K562 (cell line): ENCODE measurements around the gene ST6GALNAC1. TPM values are rescaled to one million over a fixed set of nuclear protein-coding genes. Genes with fewer than 3 reads are reported as not detected.

Source experiments
- ATAC-seq: fragments of 200-7000 bp; cut with Tn5 transposase; 3 replicates; pipeline ENCODE4 v1.9.1; 2020; ENCODE audit warnings: moderate library complexity
- BruUV-seq: library from RNA; stranded (reverse); fragments of 400-500 nt; replicated peaks from 2 replicates; lab custom pipeline; 2021; lab: Mats Ljungman, UMichigan
- CTCF ChIA-PET: fragments of 300-600 bp; formaldehyde crosslinking; extraction: SDS; loops from one replicate; lab custom pipeline; 2021; ENCODE audit warnings: low intra/inter-chr PET ratio; lab: Yijun Ruan, JAX
- POLR2A ChIA-PET: fragments of 300-600, 350-650 bp; sonication (Branson Sonifier 250); formaldehyde crosslinking; extraction: SDS; loops from one replicate; lab custom pipeline; 2021; ENCODE audit warnings: antibody characterized with exemption, inconsistent platforms; lab: Yijun Ruan, JAX
- DNase-seq, 4 experiments: peaks; one replicate each; pipeline versions ENCODE4 v3.0.0 to v3.0.0-alpha.2; 2011 to 2018; ENCODE audit warnings: low spot score in 3 of 4, mixed read lengths in 3 of 4; ENCODE audit errors: extremely low read depth in 1 of 4
- FAIRE-seq: peaks from 2 replicates; lab custom pipeline; 2011; peaks lifted over from hg19 to GRCh38; lab: Jason Lieb, UNC
- H2AFZ ChIP-seq: 2 replicates; pipeline ENCODE4 v1.6.0; 2011; ENCODE audit warnings: low read depth, low read length, control low read depth, inconsistent platforms
- H3K27ac ChIP-seq: fragments of 200-600 bp; 3 replicates; pipeline ENCODE4 v1.8.0; 2011; ENCODE audit warnings: low read depth, mild to moderate bottlenecking, control low read depth, inconsistent platforms, low read length, moderate library complexity, mixed read lengths; ENCODE audit errors: extremely low read depth
- H3K27me3 ChIP-seq, 2 experiments: fragments of 300-600 bp in 1 of 2; 2 replicates in 1 of 2; 3 replicates in 1 of 2; pipeline versions ENCODE4 v1.6.0 to v1.8.0; 2011; ENCODE audit warnings: inconsistent platforms in 2 of 2, low read length in 2 of 2, mild to moderate bottlenecking in 1 of 2, mixed read lengths in 1 of 2, moderate library complexity in 1 of 2; ENCODE audit not compliant: control insufficient read depth in 2 of 2, insufficient read depth in 2 of 2
- H3K36me3 ChIP-seq: fragments of 300-600 bp; 3 replicates; pipeline ENCODE4 v1.8.0; 2011; ENCODE audit warnings: mild to moderate bottlenecking, low read length, inconsistent platforms; ENCODE audit not compliant: control insufficient read depth, insufficient read depth
- H3K4me1 ChIP-seq, 2 experiments: fragments of 200-600 bp in 1 of 2; replicated peaks in 1 of 2; 2 replicates in 1 of 2; 3 replicates in 1 of 2; pipeline versions ENCODE4 v1.5.1 to v1.8.0; 2011; ENCODE audit warnings: inconsistent platforms in 2 of 2, low read length in 2 of 2, mild to moderate bottlenecking in 1 of 2, mixed read lengths in 1 of 2, moderate library complexity in 1 of 2; ENCODE audit not compliant: control insufficient read depth in 2 of 2, insufficient read depth in 2 of 2
- H3K4me2 ChIP-seq: 2 replicates; pipeline ENCODE4 v1.6.1; 2011; ENCODE audit warnings: low read length, control low read depth, inconsistent platforms, mixed read lengths; ENCODE audit not compliant: insufficient read depth
- H3K4me3 ChIP-seq: fragments of 200-600 bp; sonication (generic), shearing (Covaris generic); 2 replicates; pipeline ENCODE4 v1.5.1; 2016; ENCODE audit warnings: control low read depth, inconsistent platforms
- H3K79me2 ChIP-seq: fragments of 200-600 bp; 3 replicates; pipeline ENCODE4 v1.8.0; 2011; ENCODE audit warnings: low read length, inconsistent platforms; ENCODE audit not compliant: control insufficient read depth, insufficient read depth
- H3K9ac ChIP-seq, 2 experiments: 2 replicates each; pipeline versions ENCODE4 v1.6.0 to v1.6.1; 2011; ENCODE audit warnings: low read depth in 2 of 2, low read length in 2 of 2, control low read depth in 1 of 2, inconsistent platforms in 1 of 2, mild to moderate bottlenecking in 1 of 2, mixed read lengths in 1 of 2; ENCODE audit not compliant: insufficient read depth in 1 of 2
- H3K9me1 ChIP-seq: one replicate; pipeline ENCODE4 v1.6.0; 2011; ENCODE audit warnings: inconsistent platforms, mild to moderate bottlenecking, low read length, moderate library complexity; ENCODE audit not compliant: control insufficient read depth, insufficient read depth
- H3K9me3 ChIP-seq: replicated peaks from 2 replicates; pipeline ENCODE4 v1.5.1; 2011; ENCODE audit warnings: low read depth, low read length, inconsistent platforms; ENCODE audit not compliant: control insufficient read depth, insufficient read depth
- H4K20me1 ChIP-seq: replicated peaks from 2 replicates; pipeline ENCODE4 v1.6.1; 2011; ENCODE audit warnings: low read length, inconsistent platforms, mixed read lengths; ENCODE audit not compliant: control insufficient read depth, insufficient read depth
- ATF3 ChIP-seq, 2 experiments: fragments of 450-650 bp in 1 of 2; sonication (generic) in 1 of 2; formaldehyde crosslinking in 1 of 2; IDR thresholded peaks in 1 of 2; conservative IDR thresholded peaks in 1 of 2; 2 replicates each; pipeline versions ENCODE4 v1.6.1 to v1.8.1; 2016 to 2023; ENCODE audit warnings: mild to moderate bottlenecking in 2 of 2, moderate library complexity in 2 of 2, inconsistent platforms in 1 of 2, missing genetic modification reagents in 1 of 2
- CTBP1 ChIP-seq: fragments of 450-650 bp; IDR thresholded peaks from 2 replicates; pipeline ENCODE4 v1.6.1; 2016; ENCODE audit warnings: borderline replicate concordance
- ETS1 ChIP-seq: conservative IDR thresholded peaks from 2 replicates; pipeline ENCODE4 v1.6.1; 2011; ENCODE audit warnings: low read depth, mild to moderate bottlenecking, low read length; ENCODE audit not compliant: control insufficient read depth
- HDAC2 ChIP-seq: fragments of 450-650 bp; IDR thresholded peaks from 2 replicates; pipeline ENCODE4 v1.6.1; 2016; ENCODE audit warnings: mild to moderate bottlenecking
- HNRNPH1 ChIP-seq: fragments of 200-400 bp; formaldehyde crosslinking; optimal IDR thresholded peaks from 2 replicates; pipeline ENCODE3; 2017; ENCODE audit warnings: low read depth, mild to moderate bottlenecking, low read length, moderate library complexity
- REST ChIP-seq, 2 experiments: fragments of 450-650 bp; formaldehyde crosslinking in 1 of 2; IDR thresholded peaks; 2 replicates each; pipeline versions ENCODE4 v1.4.0 to v1.6.1; 2014 to 2020; ENCODE audit warnings: mild to moderate bottlenecking in 2 of 2, borderline replicate concordance in 1 of 2, low read depth in 1 of 2
- SNRNP70 ChIP-seq: fragments of 200-400 bp; formaldehyde crosslinking; optimal IDR thresholded peaks from 2 replicates; pipeline ENCODE3; 2017; ENCODE audit warnings: low read depth, low read length
- TEAD2 ChIP-seq: fragments of 450-650 bp; IDR thresholded peaks from 2 replicates; pipeline ENCODE4 v1.6.1; 2016; ENCODE audit warnings: missing genetic modification characterization, control low read depth, missing compliant biosample characterization
- WGBS: fragments of 100-300 bp; shearing (Covaris generic); methylation state at CpG from one replicate; pipeline ENCODE4 v1.1.6; 2016; ENCODE audit warnings: low coverage, mixed read lengths; ENCODE audit not compliant: insufficient coverage; ENCODE audit errors: missing lambda C conversion rate; 5-methylcytosine and 5-hydroxymethylcytosine counted together
- in situ Hi-C: fragments of 300-500 bp; cut with MboI; formaldehyde crosslinking; loops from 4 replicates; pipeline ENCODE4 v1.15.0; 2018; ENCODE audit warnings: inconsistent platforms, mixed read lengths
- intact Hi-C: fragments of 100-400 bp; cut with micrococcal nuclease; formaldehyde crosslinking; loops from 2 replicates; pipeline ENCODE4 v1.14.2; 2022
- polyA plus RNA-seq, 8 experiments: library from polyadenylated mRNA; depleted of rRNA in 4 of 8; stranded (reverse) in 5 of 8; unstranded in 3 of 8; fragments of >200 nt; fragmentation: Nextera tagmentation in 2 of 8; fragmentation: Illumina TruSeq in 1 of 8; extraction: Ambion mirVana in 2 of 8; extraction: Trizol in 1 of 8; gene quantifications; 2 replicates each; pipeline versions ENCODE4 v1.2.1 to v1.2.3, GENCODE V29; 2011 to 2014; ENCODE audit warnings: inconsistent platforms in 1 of 8, missing spikeins in 1 of 8
- total RNA-seq, 7 experiments: library from RNA; depleted of rRNA in 6 of 7; stranded (reverse); fragments of >200 nt in 6 of 7; fragmentation: Illumina TruSeq in 2 of 7; extraction: Trizol in 2 of 7; gene quantifications; 2 replicates each; pipeline versions ENCODE4 v1.2.1 to v1.2.3, GENCODE V29; 2011 to 2021; ENCODE audit warnings: low replicate concordance in 1 of 7

The ST6GALNAC1 gene
- total and polyA plus RNA-seq, 9 of the 15 experiments (the other 6 are each of a cell fraction or from before 2014, with no cell fraction given): 20.6 to 68.4 (median 50.5) TPM

GRCh38 chr17:76683011-76683755, 39.6 kb upstream of the ST6GALNAC1 start:
- H3K36me3 ChIP-seq: no peaks in the 10 kb centered on the region
- ChIA-PET POLR2A (interaction anchor here (0.6 to 1.0 kb wide), 2 partner anchors 91 to 687 kb away, joined by 3 read pairs; no protein-coding TSS in a partner anchor), CTCF (interaction anchor here (1.0 to 1.1 kb wide), 2 partner anchors 31 to 124 kb away, joined by 3 read pairs; no protein-coding TSS in a partner anchor)
- H3K4me1 ChIP-seq: peaks cover 18 to 50% of the 10 kb centered on the region in 2 experiments
- H3K9me1 ChIP-seq: no peaks in the 10 kb centered on the region
- no peaks in the 10 kb centered on the region for H3K9me3 ChIP-seq
- peak; percentile 58 to 77 (median 71) for DNase-seq
- intact Hi-C loops: loop anchor here (1.0 to 5.0 kb wide), 2 partner anchors 32 to 61 kb away; no protein-coding TSS in a partner anchor
- H2AFZ ChIP-seq: no peak overlapping the region
- FAIRE-seq: no peak
- H3K4me3 ChIP-seq: no peak overlapping the region
- H3K27me3 ChIP-seq: no peaks in the 10 kb centered on the region
- no peak overlapping the region for H3K4me2 ChIP-seq
- no peak overlapping the region for H3K27ac ChIP-seq
- H4K20me1 ChIP-seq: no peaks in the 10 kb centered on the region; the same call in none of the 2 replicates
- peak overlapping the region in 1 of 2 experiments; percentile 76; a peak in 2 of 4 replicates for H3K9ac ChIP-seq
- BruUV-seq: no TSS peak
- peak; percentile 79 for ATAC-seq
- in situ Hi-C loops: loop anchor here (5.0 kb wide), 1 partner anchor 161 kb away; no protein-coding TSS in a partner anchor
- no peaks in the 10 kb centered on the region for H3K79me2 ChIP-seq
- WGBS: 38% methylated on average over 14 of the region's 18 CpGs
- TF ChIP-seq CTBP1 (peak; percentile 16; the same call in 1 of the 2 replicates), TEAD2 (no peak), ETS1 (no peak), HDAC2 (no peak), ATF3 (IDR thresholded peaks at IDR 0.05) (peak; percentile 36), ATF3 (CRISPR knock-in tag; conservative IDR thresholded peaks at IDR 0.05) (no peak), HNRNPH1 (no peak), REST (IDR thresholded peaks at IDR 0.05; ENCODE audit: borderline replicate concordance) (peak; percentile 52; the same call in 1 of the 2 replicates), REST (CRISPR knock-in tag; IDR thresholded peaks at IDR 0.05; ENCODE audit: low read depth) (no peak), SNRNP70 (no peak)
